OCI-LY3 (cell line): Measurements from ENCODE around the gene OAF.

Experiments used
- H2AFZ ChIP-seq: fragments of 200-600, 300-600 bp; shearing (Covaris generic); 2 replicates; pipeline ENCODE4 v1.6.0; 2014; ENCODE audit warnings: antibody characterized with exemption, low read depth, low read length
- H3K27ac ChIP-seq: fragments of 200-600, 300-600 bp; sonication (generic); 2 replicates; pipeline ENCODE4 v1.5.1; 2014; ENCODE audit warnings: mild to moderate bottlenecking, low read length, moderate library complexity, mixed read lengths
- H3K27me3 ChIP-seq: fragments of 200-600, 300-600 bp; sonication (generic); 2 replicates; pipeline ENCODE4 v1.6.1; 2014; ENCODE audit warnings: low read depth, low read length, mixed read lengths
- H3K36me3 ChIP-seq: fragments of 200-600, 300-600 bp; sonication (generic); replicated peaks from 2 replicates; pipeline ENCODE3; 2014; ENCODE audit warnings: low read depth, low read length, mixed read lengths
- H3K4me1 ChIP-seq: fragments of 300-600, 200-600 bp; sonication (generic); 2 replicates; pipeline ENCODE4 v1.6.1; 2014; ENCODE audit warnings: low read length, mixed read lengths
- H3K4me2 ChIP-seq: fragments of 200-600, 300-600 bp; sonication (generic); 2 replicates; pipeline ENCODE4 v1.6.1; 2014; ENCODE audit warnings: low read length, mixed read lengths
- H3K4me3 ChIP-seq: fragments of 300-600, 200-600 bp; sonication (generic); 2 replicates; pipeline ENCODE4 v1.5.1; 2014; ENCODE audit warnings: antibody characterized with exemption, mild to moderate bottlenecking, low read length, moderate library complexity
- H3K79me2 ChIP-seq: fragments of 300-600, 200-600 bp; shearing (Covaris generic); 2 replicates; pipeline ENCODE4 v1.6.1; 2014; ENCODE audit warnings: mild to moderate bottlenecking, low read length, mixed read lengths
- H3K9ac ChIP-seq: fragments of 300-600, 200-600 bp; shearing (Covaris generic); 2 replicates; pipeline ENCODE4 v1.6.0; 2014; ENCODE audit warnings: mild to moderate bottlenecking, low read length, moderate library complexity
- H3K9me3 ChIP-seq: fragments of 200-600, 300-600 bp; shearing (Covaris generic); 2 replicates; pipeline ENCODE4 v1.6.1; 2014; ENCODE audit warnings: low read length, mixed read lengths; ENCODE audit not compliant: insufficient read depth
- H4K20me1 ChIP-seq: fragments of 200-600, 300-600 bp; sonication (generic); 2 replicates; pipeline ENCODE4 v1.6.1; 2016; ENCODE audit warnings: low read length, mixed read lengths; ENCODE audit not compliant: insufficient read depth
- CTCF ChIP-seq: fragments of 200-600, 300-600 bp; sonication (generic); IDR thresholded peaks from 2 replicates; pipeline ENCODE4 v1.5.1; 2014; ENCODE audit warnings: antibody characterized with exemption, low read length, low read depth
- EZH2phosphoT487 ChIP-seq: fragments of 200-600 bp; shearing (Covaris generic); IDR thresholded peaks from 2 replicates; pipeline ENCODE4 v1.6.1; 2018; ENCODE audit warnings: antibody characterized with exemption, mixed run types, low read depth

The OAF gene

GRCh38 chr11:120268686-120269085 is 57.9 kb downstream of the OAF start:
- Histone ChIP-seq H4K20me1 (no peaks in the 10 kb centered on the region), H3K9me3 (no peaks in the 10 kb centered on the region), H3K27me3 (peaks cover 47% of the 10 kb centered on the region), H3K79me2 (no peaks in the 10 kb centered on the region), H3K36me3 (no peaks in the 10 kb centered on the region), H3K27ac (no peak overlapping the region), H3K9ac (no peak overlapping the region), H3K4me3 (no peak overlapping the region), H3K4me1 (peaks cover 22% of the 10 kb centered on the region), H2AFZ (no peak overlapping the region), H3K4me2 (no peak overlapping the region)
- TF ChIP-seq EZH2phosphoT487, result no peak
- no peak for TF ChIP-seq CTCF

- Histone ChIP-seq H3K4me2 (no peak overlapping the region), H3K27me3 (peaks cover 54% of the 10 kb centered on the region), H3K27ac (no peak overlapping the region), H3K79me2 (no peaks in the 10 kb centered on the region), H2AFZ (no peak overlapping the region), H3K9me3 (no peaks in the 10 kb centered on the region), H3K4me1 (peaks cover 22% of the 10 kb centered on the region), H3K36me3 (no peaks in the 10 kb centered on the region), H4K20me1 (no peaks in the 10 kb centered on the region), H3K9ac (no peak overlapping the region), H3K4me3 (no peak overlapping the region)
- TF ChIP-seq CTCF, result no peak
- TF ChIP-seq EZH2phosphoT487, result no peak
These were observed 59.6 kb downstream of the OAF start for GRCh38 chr11:120270386-120270785.

- H3K9ac ChIP-seq, result no peak overlapping the region
- H3K36me3 ChIP-seq, result no peaks in the 10 kb centered on the region
- H3K27ac ChIP-seq, result no peak overlapping the region
- no peak overlapping the region for H2AFZ ChIP-seq
- TF ChIP-seq EZH2phosphoT487, result no peak
- TF ChIP-seq CTCF, result no peak
- no peaks in the 10 kb centered on the region for H4K20me1 ChIP-seq
- no peaks in the 10 kb centered on the region for H3K9me3 ChIP-seq
- H3K4me3 ChIP-seq, result no peak overlapping the region
- H3K79me2 ChIP-seq, result no peaks in the 10 kb centered on the region
- H3K4me2 ChIP-seq, result no peak overlapping the region
- H3K27me3 ChIP-seq, result peaks cover 48% of the 10 kb centered on the region
- H3K4me1 ChIP-seq, result peaks cover 15% of the 10 kb centered on the region
These were observed 60.8 kb downstream of the OAF start for GRCh38 chr11:120271672-120272071.

GRCh38 chr11:120272303-120272702 is 61.5 kb downstream of the OAF start:
- H4K20me1 ChIP-seq, result no peaks in the 10 kb centered on the region
- H2AFZ ChIP-seq, result no peak overlapping the region
- TF ChIP-seq EZH2phosphoT487 (no peak), CTCF (no peak)

More at GRCh38 chr11:120272303-120272702, 61.5 kb downstream of the OAF start:
- Histone ChIP-seq H3K4me1 (peaks cover 9% of the 10 kb centered on the region), H3K9me3 (no peaks in the 10 kb centered on the region), H3K27me3 (peaks cover 44% of the 10 kb centered on the region), H3K27ac (no peak overlapping the region), H3K79me2 (no peaks in the 10 kb centered on the region), H3K9ac (no peak overlapping the region), H3K36me3 (no peaks in the 10 kb centered on the region), H3K4me2 (no peak overlapping the region), H3K4me3 (no peak overlapping the region)
